SK-N-SH (cell line): ENCODE data around the gene VEGFA. TPM values are rescaled to one million over a fixed set of nuclear protein-coding genes. Genes with fewer than 3 reads are reported as not detected.

Source experiments
- CTCF ChIA-PET: fragments of 300-600, 350-600 bp; formaldehyde crosslinking; extraction: SDS; loops from one replicate; lab custom pipeline; 2021; lab: Yijun Ruan, JAX
- POLR2A ChIA-PET: fragments of 350-600 bp; sonication (Branson Sonifier 250); formaldehyde crosslinking; extraction: SDS; loops from one replicate; lab custom pipeline; 2020; ENCODE audit warnings: antibody characterized with exemption, inconsistent platforms; lab: Yijun Ruan, JAX
- DNase-seq: peaks from one replicate; pipeline ENCODE4 v3.0.0; 2012
- H2AFZ ChIP-seq: fragments of 200-600 bp; sonication (generic); 2 replicates; pipeline ENCODE4 v1.8.1; 2016; ENCODE audit warnings: antibody characterized with exemption, mild to moderate bottlenecking, low read depth
- H3F3A ChIP-seq: fragments of 200-600 bp; sonication (generic); replicated peaks from 2 replicates; pipeline ENCODE3; 2016; ENCODE audit warnings: antibody characterized with exemption, mild to moderate bottlenecking; ENCODE audit not compliant: insufficient read depth
- H3K27ac ChIP-seq, 2 experiments: fragments of 200-500 bp in 1 of 2; fragments of 200-600 bp in 1 of 2; sonication (Bioruptor generic) in 1 of 2; sonication (generic), shearing (Covaris generic) in 1 of 2; 2 replicates each; pipeline versions ENCODE4 v1.5.1 to v1.6.1; 2014 to 2016; ENCODE audit warnings: low read depth in 2 of 2, inconsistent platforms in 1 of 2, low read length in 1 of 2, mild to moderate bottlenecking in 1 of 2, mixed read lengths in 1 of 2
- H3K27me3 ChIP-seq: fragments of 200-600 bp; sonication (generic), shearing (Covaris generic); 2 replicates; pipeline ENCODE4 v1.6.1; 2016; ENCODE audit warnings: mixed run types; ENCODE audit not compliant: insufficient read depth
- H3K36me3 ChIP-seq, 2 experiments: fragments of 200-500 bp in 1 of 2; fragments of 200-600 bp in 1 of 2; sonication (Bioruptor generic) in 1 of 2; sonication (generic) in 1 of 2; replicated peaks in 1 of 2; 2 replicates each; pipeline versions ENCODE3 to v1.5.1; 2014 to 2016; ENCODE audit warnings: low read length in 1 of 2, mild to moderate bottlenecking in 1 of 2; ENCODE audit not compliant: insufficient read depth in 2 of 2, control insufficient read depth in 1 of 2
- H3K4me1 ChIP-seq, 2 experiments: fragments of 200-500 bp in 1 of 2; fragments of 200-600 bp in 1 of 2; sonication (Bioruptor generic) in 1 of 2; sonication (generic), shearing (Covaris generic) in 1 of 2; 2 replicates each; pipeline versions ENCODE4 v1.5.1 to v1.6.1; 2014 to 2016; ENCODE audit warnings: low read depth in 1 of 2, low read length in 1 of 2, mixed run types in 1 of 2; ENCODE audit not compliant: insufficient read depth in 2 of 2, control insufficient read depth in 1 of 2
- H3K4me2 ChIP-seq: fragments of 200-600 bp; sonication (generic), shearing (Covaris generic); 2 replicates; pipeline ENCODE4 v1.6.1; 2017; ENCODE audit warnings: mixed run types
- H3K4me3 ChIP-seq, 2 experiments: fragments of 200-500 bp in 1 of 2; fragments of 200-600 bp in 1 of 2; sonication (Bioruptor generic) in 1 of 2; sonication (generic), shearing (Covaris generic) in 1 of 2; 2 replicates each; pipeline versions ENCODE4 v1.5.1 to v1.8.1; 2014 to 2016; ENCODE audit warnings: low read depth in 2 of 2, inconsistent platforms in 1 of 2, low read length in 1 of 2, mild to moderate bottlenecking in 1 of 2, mixed read lengths in 1 of 2, moderate library complexity in 1 of 2
- H3K79me2 ChIP-seq: fragments of 200-600 bp; sonication (generic); 2 replicates; pipeline ENCODE4 v1.8.1; 2017; ENCODE audit warnings: mild to moderate bottlenecking; ENCODE audit not compliant: insufficient read depth
- H3K9ac ChIP-seq: fragments of 200-600 bp; sonication (generic); 2 replicates; pipeline ENCODE4 v1.6.1; 2017; ENCODE audit warnings: mixed run types
- H3K9me2 ChIP-seq: fragments of 200-600 bp; sonication (generic); 2 replicates; pipeline ENCODE4 v1.6.1; 2017; ENCODE audit warnings: mixed run types
- H3K9me3 ChIP-seq: fragments of 200-600 bp; sonication (generic); 2 replicates; pipeline ENCODE4 v1.6.1; 2017; ENCODE audit warnings: mixed run types, mild to moderate bottlenecking, moderate library complexity
- H4K20me1 ChIP-seq: fragments of 200-600 bp; sonication (generic); 2 replicates; pipeline ENCODE4 v1.6.1; 2017; ENCODE audit warnings: mild to moderate bottlenecking, mixed run types; ENCODE audit not compliant: insufficient read depth
- EP300 ChIP-seq, 2 experiments: IDR thresholded peaks; 2 replicates each; pipeline versions ENCODE4 v1.4.0 to v1.6.1; 2012; ENCODE audit warnings: borderline replicate concordance in 1 of 2, low read depth in 1 of 2, low read length in 1 of 2
- FOSL2 ChIP-seq: IDR thresholded peaks from 2 replicates; pipeline ENCODE4 v1.4.0; 2012; ENCODE audit warnings: low read depth, mild to moderate bottlenecking, moderate library complexity, borderline replicate concordance
- FOXJ3 ChIP-seq: sonication (generic); formaldehyde crosslinking; IDR thresholded peaks from 2 replicates; pipeline ENCODE4 v1.5.1; 2020; ENCODE audit warnings: mild to moderate bottlenecking, missing genetic modification reagents
- FOXM1 ChIP-seq: IDR thresholded peaks from 2 replicates; pipeline ENCODE4 v1.4.0; 2012; ENCODE audit warnings: low read depth, mild to moderate bottlenecking
- JUND ChIP-seq: IDR thresholded peaks from 2 replicates; pipeline ENCODE4 v1.4.0; 2012
- MAX ChIP-seq: IDR thresholded peaks from 2 replicates; pipeline ENCODE4 v1.4.0; 2012; ENCODE audit warnings: low read depth
- MEF2A ChIP-seq: IDR thresholded peaks from 2 replicates; pipeline ENCODE4 v1.4.0; 2012; ENCODE audit warnings: low read depth, borderline replicate concordance
- MXI1 ChIP-seq: IDR thresholded peaks from 2 replicates; pipeline ENCODE4 v1.6.1; 2012; ENCODE audit warnings: mild to moderate bottlenecking, low read depth, low read length, improper control_type of control experiment
- POLR2AphosphoS5 ChIP-seq: IDR thresholded peaks from 2 replicates; pipeline ENCODE4 v1.6.1; 2012; ENCODE audit warnings: low read depth, low read length
- RXRA ChIP-seq: IDR thresholded peaks from 2 replicates; pipeline ENCODE4 v1.4.0; 2012; ENCODE audit warnings: low read depth, mild to moderate bottlenecking, borderline replicate concordance
- TCF12 ChIP-seq: IDR thresholded peaks from 2 replicates; pipeline ENCODE4 v1.4.0; 2012
- TEAD4 ChIP-seq: IDR thresholded peaks from 2 replicates; pipeline ENCODE4 v1.4.0; 2012; ENCODE audit warnings: mild to moderate bottlenecking, borderline replicate concordance; ENCODE audit not compliant: insufficient read depth
- USF1 ChIP-seq: IDR thresholded peaks from 2 replicates; pipeline ENCODE4 v1.4.0; 2012; ENCODE audit warnings: low read depth, borderline replicate concordance
- ZBTB33 ChIP-seq: IDR thresholded peaks from 2 replicates; pipeline ENCODE4 v1.4.0; 2012; ENCODE audit warnings: low read depth, borderline replicate concordance
- WGBS: methylation state at CpG from one replicate; pipeline ENCODE4 v1.1.6; 2017; ENCODE audit warnings: low lambda C conversion rate; 5-methylcytosine and 5-hydroxymethylcytosine counted together
- polyA plus RNA-seq, 3 experiments: library from polyadenylated mRNA; depleted of rRNA; stranded (reverse); fragments of >200 nt; gene quantifications; 2 replicates each; pipeline ENCODE4 v1.2.3, GENCODE V29; 2012
- TF ChIP-seq, protein P1 (sequence below): fragments of 150-350 bp; IDR thresholded peaks from 2 replicates; pipeline ENCODE4 v1.6.1; 2017; ENCODE audit warnings: antibody characterized with exemption, low read length, low read depth, borderline replicate concordance
- TF ChIP-seq, protein P2 (sequence below): fragments of 150-350 bp; IDR thresholded peaks from 2 replicates; pipeline ENCODE4 v1.6.1; 2016; ENCODE audit warnings: mild to moderate bottlenecking, low read depth, low read length

The VEGFA gene
- polyA plus RNA-seq, 1 of the 3 experiments (the other 2 are of a cell fraction), result 81.0 TPM

DNA sequence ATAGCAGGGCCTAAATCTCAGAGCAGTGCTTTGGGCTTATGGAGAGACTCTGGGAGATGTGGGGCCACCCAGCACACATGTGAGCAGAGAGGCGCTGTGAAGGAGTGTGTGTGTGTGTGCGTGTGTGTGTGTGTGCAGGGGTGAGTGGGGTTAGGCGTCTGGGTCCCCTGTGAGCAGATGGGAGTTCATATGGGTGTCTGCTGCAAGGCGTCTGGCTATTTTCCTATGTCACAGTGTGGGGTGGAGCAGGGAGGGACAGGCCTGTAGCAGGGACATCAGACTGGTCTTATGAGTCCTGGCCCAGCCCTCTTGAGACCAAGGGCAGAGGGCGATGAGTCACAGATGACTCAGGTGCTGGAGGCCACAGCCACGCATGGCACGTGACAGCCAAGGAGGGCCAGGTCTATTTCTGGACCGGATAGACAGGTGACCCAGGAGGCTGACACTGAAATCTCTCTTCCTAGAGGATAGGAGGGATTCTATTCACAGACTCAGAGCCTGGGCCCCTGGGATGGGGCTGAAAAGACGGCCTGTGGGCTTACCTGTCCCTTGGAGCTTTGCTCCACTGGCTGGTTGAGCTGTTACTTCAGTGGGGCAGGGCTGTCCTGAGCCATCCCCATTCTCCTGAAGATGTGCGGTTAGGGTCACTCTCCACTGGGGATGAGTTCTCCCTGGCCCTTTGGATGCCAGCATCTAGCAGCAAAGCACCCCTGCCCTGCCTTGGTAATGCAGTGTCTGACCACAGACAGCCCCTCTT is 28.9 kb downstream of the VEGFA start:
- Histone ChIP-seq H3F3A (no peaks in the 10 kb centered on the region), H3K4me3 (no peak overlapping the region), H2AFZ (no peak overlapping the region; the same call in 1 of the 2 replicates), H3K9me3 (no peaks in the 10 kb centered on the region), H3K9me2 (no peaks in the 10 kb centered on the region), H3K4me2 (no peak overlapping the region), H3K27ac (peak overlapping the region in 1 of 2 experiments; percentile 58; a peak in 1 of 4 replicates), H3K4me1 (peaks cover 0 to 23% of the 10 kb centered on the region in 2 experiments; a peak in 2 of 4 replicates), H3K79me2 (no peaks in the 10 kb centered on the region), H3K27me3 (no peaks in the 10 kb centered on the region), H4K20me1 (no peaks in the 10 kb centered on the region), H3K36me3 (no peaks in the 10 kb centered on the region), H3K9ac (no peak overlapping the region)
- whole genome bisulfite sequencing, result 51% methylated on average over 7 of the region's 10 CpGs
- POLR2A ChIA-PET, result interaction anchor here (0.6 kb wide), 1 partner anchor 140 kb away, joined by 3 read pairs; no protein-coding TSS in a partner anchor
- CTCF ChIA-PET, result no interaction called here
- TF ChIP-seq JUND (peak; percentile 66; the same call in 1 of the 2 replicates), MAX (no peak), RXRA (no peak), TEAD4 (no peak), FOXM1 (no peak), FOXJ3 (CRISPR knock-in tag) (peak; percentile 57; the same call in 1 of the 2 replicates), FOSL2 (peak; percentile 87; the same call in 1 of the 2 replicates), MEF2A (no peak), USF1 (peak; percentile 79), TCF12 (peak; percentile 30; the same call in 1 of the 2 replicates), EP300 (IDR thresholded peaks at IDR 0.05; ENCODE audit: borderline replicate concordance in 1 of 2, low read depth in 1 of 2, low read length in 1 of 2) (peak in 1 of 2 experiments; percentile 35; a peak in 1 of 4 replicates), MXI1 (no peak)
- TF ChIP-seq, protein P1, sequence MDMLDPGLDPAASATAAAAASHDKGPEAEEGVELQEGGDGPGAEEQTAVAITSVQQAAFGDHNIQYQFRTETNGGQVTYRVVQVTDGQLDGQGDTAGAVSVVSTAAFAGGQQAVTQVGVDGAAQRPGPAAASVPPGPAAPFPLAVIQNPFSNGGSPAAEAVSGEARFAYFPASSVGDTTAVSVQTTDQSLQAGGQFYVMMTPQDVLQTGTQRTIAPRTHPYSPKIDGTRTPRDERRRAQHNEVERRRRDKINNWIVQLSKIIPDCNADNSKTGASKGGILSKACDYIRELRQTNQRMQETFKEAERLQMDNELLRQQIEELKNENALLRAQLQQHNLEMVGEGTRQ, result no peak
- peak; percentile 66 for DNase-seq

GRCh38 chr6:43799551-43800297 is 29.7 kb downstream of the VEGFA start:
- 81% methylated on average over 3 of the region's 6 CpGs for WGBS
- Histone ChIP-seq H3K4me3 (no peak overlapping the region), H3K4me1 (peaks cover 0 to 23% of the 10 kb centered on the region in 2 experiments; a peak in 2 of 4 replicates), H3K27me3 (no peaks in the 10 kb centered on the region), H3F3A (no peaks in the 10 kb centered on the region), H3K27ac (no peak overlapping the region; a peak in 1 of 4 replicates), H3K9me3 (no peaks in the 10 kb centered on the region), H3K36me3 (no peaks in the 10 kb centered on the region), H4K20me1 (no peaks in the 10 kb centered on the region), H3K4me2 (no peak overlapping the region), H3K9ac (no peak overlapping the region), H3K9me2 (no peaks in the 10 kb centered on the region), H3K79me2 (no peaks in the 10 kb centered on the region), H2AFZ (no peak overlapping the region)
- no peak for DNase-seq
- ChIA-PET POLR2A (interaction anchor here (0.6 kb wide), 1 partner anchor 139 kb away, joined by 3 read pairs; no protein-coding TSS in a partner anchor), CTCF (interaction anchor here (0.7 to 1.2 kb wide), 2 partner anchors 8 to 38 kb away, joined by 3 read pairs; no protein-coding TSS in a partner anchor)
- TF ChIP-seq FOXM1 (no peak), MXI1 (no peak), ZBTB33 (no peak), FOSL2 (no peak), MAX (no peak), POLR2AphosphoS5 (no peak), TEAD4 (no peak)
- TF ChIP-seq, protein P1, result no peak
- TF ChIP-seq, protein P2, sequence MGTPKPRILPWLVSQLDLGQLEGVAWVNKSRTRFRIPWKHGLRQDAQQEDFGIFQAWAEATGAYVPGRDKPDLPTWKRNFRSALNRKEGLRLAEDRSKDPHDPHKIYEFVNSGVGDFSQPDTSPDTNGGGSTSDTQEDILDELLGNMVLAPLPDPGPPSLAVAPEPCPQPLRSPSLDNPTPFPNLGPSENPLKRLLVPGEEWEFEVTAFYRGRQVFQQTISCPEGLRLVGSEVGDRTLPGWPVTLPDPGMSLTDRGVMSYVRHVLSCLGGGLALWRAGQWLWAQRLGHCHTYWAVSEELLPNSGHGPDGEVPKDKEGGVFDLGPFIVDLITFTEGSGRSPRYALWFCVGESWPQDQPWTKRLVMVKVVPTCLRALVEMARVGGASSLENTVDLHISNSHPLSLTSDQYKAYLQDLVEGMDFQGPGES, result no peak
